Measurements from ENCODE around the gene SARDH.

SARDH gene

GRCh38 chr9:133696071-133696472 is 42.1 kb downstream of the SARDH start:
- Histone ChIP-seq H3K27me3 (ENCODE audit: control insufficient read depth, low read length) (no peaks in the 10 kb centered on the region), H3K27ac (ENCODE audit: low read depth, low read length) (no peak overlapping the region; the same call in 1 of the 2 replicates), H4K20me1 (ENCODE audit: control insufficient read depth, insufficient read depth, low read depth, low read length) (no peaks in the 10 kb centered on the region), H3K9me2 (replicated peaks; ENCODE audit: control insufficient read depth, low read length) (no peaks in the 10 kb centered on the region), H3K4me1 (ENCODE audit: control insufficient read depth, low read length) (peaks cover 59% of the 10 kb centered on the region), H3K79me2 (ENCODE audit: control insufficient read depth, low read length) (peaks cover 6% of the 10 kb centered on the region), H3K4me2 (ENCODE audit: low read length) (peak overlapping the region; percentile 53), H3K9me3 (ENCODE audit: control insufficient read depth, insufficient read depth, low read length) (no peaks in the 10 kb centered on the region), H3F3A (ENCODE audit: control insufficient read depth, insufficient read depth) (peaks cover 17% of the 10 kb centered on the region), H3K36me3 (ENCODE audit: control insufficient read depth, low read length) (peaks cover 11% of the 10 kb centered on the region), H3K4me3 (ENCODE audit: low read length) (peak overlapping the region; percentile 17; the same call in 1 of the 2 replicates)
- no peak for TF ChIP-seq EZH2phosphoT487 (IDR thresholded peaks at IDR 0.05; ENCODE audit: borderline replicate concordance, low read length)
- TF ChIP-seq, protein P1, sequence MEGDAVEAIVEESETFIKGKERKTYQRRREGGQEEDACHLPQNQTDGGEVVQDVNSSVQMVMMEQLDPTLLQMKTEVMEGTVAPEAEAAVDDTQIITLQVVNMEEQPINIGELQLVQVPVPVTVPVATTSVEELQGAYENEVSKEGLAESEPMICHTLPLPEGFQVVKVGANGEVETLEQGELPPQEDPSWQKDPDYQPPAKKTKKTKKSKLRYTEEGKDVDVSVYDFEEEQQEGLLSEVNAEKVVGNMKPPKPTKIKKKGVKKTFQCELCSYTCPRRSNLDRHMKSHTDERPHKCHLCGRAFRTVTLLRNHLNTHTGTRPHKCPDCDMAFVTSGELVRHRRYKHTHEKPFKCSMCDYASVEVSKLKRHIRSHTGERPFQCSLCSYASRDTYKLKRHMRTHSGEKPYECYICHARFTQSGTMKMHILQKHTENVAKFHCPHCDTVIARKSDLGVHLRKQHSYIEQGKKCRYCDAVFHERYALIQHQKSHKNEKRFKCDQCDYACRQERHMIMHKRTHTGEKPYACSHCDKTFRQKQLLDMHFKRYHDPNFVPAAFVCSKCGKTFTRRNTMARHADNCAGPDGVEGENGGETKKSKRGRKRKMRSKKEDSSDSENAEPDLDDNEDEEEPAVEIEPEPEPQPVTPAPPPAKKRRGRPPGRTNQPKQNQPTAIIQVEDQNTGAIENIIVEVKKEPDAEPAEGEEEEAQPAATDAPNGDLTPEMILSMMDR (IDR thresholded peaks at IDR 0.05; ENCODE audit: low read depth, low read length, poor library complexity, severe bottlenecking) = no peak

DNA sequence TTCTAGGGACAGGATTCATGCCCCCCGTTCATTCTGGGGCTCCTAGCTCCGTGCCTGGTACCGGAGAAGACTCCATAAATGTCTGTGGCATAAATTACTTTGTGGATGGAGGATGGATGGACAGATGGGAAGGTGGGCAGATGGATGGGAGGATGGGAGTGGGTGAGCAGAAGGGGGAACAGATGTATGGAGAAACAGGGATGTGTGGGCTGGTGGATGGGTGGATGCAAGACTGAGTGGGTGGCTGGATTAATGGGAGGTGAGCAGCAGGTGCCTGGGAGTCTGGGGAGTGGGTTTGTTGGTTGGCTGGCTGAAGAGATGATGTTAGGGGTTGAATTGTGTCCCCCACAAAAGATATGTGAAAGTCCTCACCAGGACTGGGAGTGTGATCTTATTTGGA is 43.5 kb downstream of the SARDH start:
- TF ChIP-seq EZH2phosphoT487 (IDR thresholded peaks at IDR 0.05; ENCODE audit: borderline replicate concordance, low read length) = no peak
- TF ChIP-seq, protein P1 (IDR thresholded peaks at IDR 0.05; ENCODE audit: low read depth, low read length, poor library complexity, severe bottlenecking) = no peak
- Histone ChIP-seq H3K36me3 (ENCODE audit: control insufficient read depth, low read length) (peaks cover 11% of the 10 kb centered on the region), H3K4me2 (ENCODE audit: low read length) (peak overlapping the region; percentile 57), H3K27me3 (ENCODE audit: control insufficient read depth, low read length) (no peaks in the 10 kb centered on the region), H3K4me3 (ENCODE audit: low read length) (peak overlapping the region; percentile 22; the same call in 1 of the 2 replicates), H3K79me2 (ENCODE audit: control insufficient read depth, low read length) (peaks cover 6% of the 10 kb centered on the region), H3K9me3 (ENCODE audit: control insufficient read depth, insufficient read depth, low read length) (no peaks in the 10 kb centered on the region), H3K9me2 (replicated peaks; ENCODE audit: control insufficient read depth, low read length) (no peaks in the 10 kb centered on the region), H4K20me1 (ENCODE audit: control insufficient read depth, insufficient read depth, low read depth, low read length) (no peaks in the 10 kb centered on the region), H3F3A (ENCODE audit: control insufficient read depth, insufficient read depth) (peaks cover 17% of the 10 kb centered on the region), H3K27ac (ENCODE audit: low read depth, low read length) (peak overlapping the region; percentile 41), H3K4me1 (ENCODE audit: control insufficient read depth, low read length) (peaks cover 48% of the 10 kb centered on the region)

DNA sequence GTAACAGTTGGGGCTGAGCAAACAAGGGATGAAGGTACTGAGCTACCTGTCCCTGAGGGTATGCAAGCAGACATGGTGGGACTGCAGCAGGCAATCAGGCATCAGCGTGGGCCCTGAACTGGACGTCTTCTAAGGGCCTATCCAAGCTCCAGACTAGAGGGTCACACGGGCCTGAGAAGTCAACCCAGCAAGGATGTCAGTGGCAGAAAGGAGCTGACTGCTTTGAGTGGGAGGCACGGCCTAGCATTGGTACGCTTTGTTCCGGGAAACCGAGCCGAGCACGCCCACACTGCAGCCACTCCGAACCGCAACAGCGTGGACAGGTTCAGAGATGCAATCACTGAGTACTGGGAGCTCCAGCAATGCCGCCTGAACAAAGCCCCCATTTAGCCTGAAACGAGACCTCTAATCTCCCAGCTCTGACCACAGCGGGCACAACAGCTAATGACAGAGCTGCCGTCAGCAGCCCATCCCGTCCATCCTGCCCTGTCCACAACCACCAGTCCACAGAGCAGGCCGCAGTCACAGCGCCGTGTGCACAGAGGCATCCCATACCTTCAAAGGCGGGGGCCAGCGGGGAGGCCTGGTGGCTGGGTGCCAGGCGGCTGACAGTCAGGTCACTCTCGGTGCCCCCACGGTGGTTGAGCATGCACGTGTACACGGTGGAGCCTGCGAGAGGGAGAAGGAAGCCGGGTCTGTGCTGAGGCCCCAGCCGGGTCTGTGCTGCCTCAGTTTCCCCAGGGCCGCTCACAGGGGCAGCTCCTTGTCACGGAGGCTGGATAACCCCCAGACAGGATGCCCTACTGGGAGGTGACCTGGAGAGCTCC is 44.2 kb downstream of the SARDH start:
- Histone ChIP-seq H3K4me3 (ENCODE audit: low read length) (no peak overlapping the region), H3K4me2 (ENCODE audit: low read length) (no peak overlapping the region), H3K9me3 (ENCODE audit: control insufficient read depth, insufficient read depth, low read length) (no peaks in the 10 kb centered on the region), H3K27ac (ENCODE audit: low read depth, low read length) (no peak overlapping the region), H3K36me3 (ENCODE audit: control insufficient read depth, low read length) (peaks cover 11% of the 10 kb centered on the region), H3K4me1 (ENCODE audit: control insufficient read depth, low read length) (peaks cover 45% of the 10 kb centered on the region), H4K20me1 (ENCODE audit: control insufficient read depth, insufficient read depth, low read depth, low read length) (no peaks in the 10 kb centered on the region), H3K27me3 (ENCODE audit: control insufficient read depth, low read length) (no peaks in the 10 kb centered on the region), H3K79me2 (ENCODE audit: control insufficient read depth, low read length) (peaks cover 3% of the 10 kb centered on the region), H3F3A (ENCODE audit: control insufficient read depth, insufficient read depth) (peaks cover 17% of the 10 kb centered on the region), H3K9me2 (replicated peaks; ENCODE audit: control insufficient read depth, low read length) (no peaks in the 10 kb centered on the region)
- TF ChIP-seq EZH2phosphoT487 (IDR thresholded peaks at IDR 0.05; ENCODE audit: borderline replicate concordance, low read length) = no peak
- TF ChIP-seq, protein P1 (IDR thresholded peaks at IDR 0.05; ENCODE audit: low read depth, low read length, poor library complexity, severe bottlenecking) = no peak
